Measurements from ENCODE around the gene KRTAP10-12. TPM values are rescaled to one million over a fixed set of nuclear protein-coding genes. Genes with fewer than 3 reads are reported as not detected.
"Not testable (repeated sequence)": the region's sequence is repeated elsewhere in the genome, so short reads cannot be mapped to it uniquely, and the experiment has no call there.

The KRTAP10-12 gene
- total RNA-seq (not detected), polyA plus RNA-seq (not detected)
- long read RNA-seq, donor 1, result 0 reads
- long read RNA-seq, donor 2, result 0 reads
- long read RNA-seq, donor 3, result 0 reads

GRCh38 chr21:44697172-44697810 is at the start of gene KRTAP10-12:
Gene KRTAP10-12 (plus strand): TSS chr21:44697172. CDS start chr21:44697202, 30 bp downstream.
- H3K4me1 ChIP-seq; H3K27ac ChIP-seq; H3K36me3 ChIP-seq; ATAC-seq; intact Hi-C loops (cut with DNase I); DNase-seq; H3K4me3 ChIP-seq: not testable (repeated sequence)
- peaks cover 0 to 22% (median 13%) of the 10 kb centered on the region in 12 donors for H3K9me3 ChIP-seq
- peaks cover 0 to 59% (median 31%) of the 10 kb centered on the region in 9 donors for H3K27me3 ChIP-seq
- 31 to 50% (median 46%) methylated on average over 19 to 21 of the region's 21 CpGs for WGBS, 4 donors

DNA sequence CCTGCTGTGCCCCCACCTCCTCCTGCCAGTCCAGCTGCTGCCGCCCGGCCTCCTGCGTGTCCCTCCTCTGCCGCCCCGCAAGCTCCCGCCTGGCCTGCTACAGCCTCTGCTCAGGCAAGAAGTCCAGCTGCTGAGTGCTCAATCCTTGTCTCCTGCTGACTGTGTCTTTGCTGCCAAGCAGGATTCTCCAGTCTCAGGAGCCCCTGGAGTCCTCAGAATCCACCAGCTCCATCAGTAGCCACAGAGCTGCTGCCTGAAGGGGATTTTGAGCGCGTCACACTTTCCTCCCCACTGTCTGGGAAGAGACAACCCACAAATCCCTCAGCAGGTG is 49.8 kb upstream of the KRTAP10-12 start:
- ATAC-seq, result no peak

DNA sequence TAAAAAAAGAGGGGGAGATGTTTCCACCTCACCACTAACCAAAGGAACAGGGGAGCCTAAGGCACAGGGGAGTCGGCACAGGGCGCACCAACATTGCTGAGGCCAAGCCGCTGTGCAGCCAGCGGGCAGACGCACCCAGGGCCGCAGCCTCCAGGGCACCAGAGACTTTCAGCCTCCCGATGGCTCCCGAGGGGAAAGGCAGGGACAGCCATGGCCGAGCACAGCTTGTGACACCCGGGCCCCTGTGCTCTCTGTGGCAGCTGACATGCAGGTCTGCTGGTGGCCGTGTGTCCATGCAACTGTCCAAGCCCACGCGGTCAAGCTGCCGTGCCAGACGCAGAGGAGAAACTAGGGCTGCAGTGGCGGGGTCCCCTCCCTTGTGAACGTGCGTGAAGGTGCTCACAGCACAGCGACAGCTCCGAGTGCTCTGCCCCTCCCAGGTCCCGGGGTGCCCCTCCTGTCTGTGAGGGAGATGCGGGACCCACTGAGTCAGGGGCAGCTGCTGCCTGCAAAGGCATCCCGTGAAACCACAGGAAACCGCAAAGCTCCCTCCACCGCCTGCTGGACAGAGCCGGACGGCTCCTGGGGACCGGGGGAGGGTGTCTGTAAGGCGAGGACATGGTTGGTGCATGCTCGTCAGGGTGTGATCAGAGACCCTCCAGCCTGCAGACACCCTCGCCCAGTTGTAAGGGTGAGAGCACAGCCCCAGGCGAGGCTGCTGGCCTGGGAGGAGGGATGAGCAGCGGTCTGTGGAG is 48.2 kb upstream of the KRTAP10-12 start:
- Histone ChIP-seq H3K36me3 (no peaks in the 10 kb centered on the region), H3K4me3 (no peak overlapping the region), H3K4me1 (no peaks in the 10 kb centered on the region), H3K27ac (no peak overlapping the region), H3K27me3 (peaks cover 0 to 9% (median 0%) of the 10 kb centered on the region in 9 donors), H3K9me3 (peaks cover 0 to 21% (median 10%) of the 10 kb centered on the region in 12 donors)
- DNase-seq (peak in 1 of 5 donors; percentile 46), ATAC-seq (no peak)
- WGBS, 4 donors, result 70 to 83% (median 75%) methylated on average over 26 to 33 of the region's 33 CpGs
- intact Hi-C loops (cut with DNase I), result no loop called here
- no peak for TF ChIP-seq POLR2A (IDR thresholded peaks at IDR 0.05)
- TF ChIP-seq CTCF (IDR thresholded peaks at IDR 0.05), result no peak

More for the DNA sequence above, 49.8 kb upstream of the KRTAP10-12 start:
- H3K27me3 ChIP-seq, result peaks cover 0 to 9% (median 0%) of the 10 kb centered on the region in 9 donors
- H3K27ac ChIP-seq, result no peak overlapping the region
- no peak for DNase-seq
- H3K9me3 ChIP-seq, result peaks cover 0 to 26% (median 11%) of the 10 kb centered on the region in 12 donors
- intact Hi-C loops (cut with DNase I), result no loop called here
- no peak overlapping the region for H3K4me3 ChIP-seq
- 54 to 72% (median 61%) methylated on average over 8 of the region's 8 CpGs for WGBS, 4 donors
- H3K36me3 ChIP-seq, result no peaks in the 10 kb centered on the region
- no peak for TF ChIP-seq POLR2A (IDR thresholded peaks at IDR 0.05)
- TF ChIP-seq CTCF (IDR thresholded peaks at IDR 0.05), result no peak
- no peaks in the 10 kb centered on the region for H3K4me1 ChIP-seq

GRCh38 chr21:44649521-44650100 is 47.4 kb upstream of the KRTAP10-12 start:
- no peak for ATAC-seq
- Histone ChIP-seq H3K36me3 (no peaks in the 10 kb centered on the region), H3K9me3 (peaks cover 0 to 12% (median 5%) of the 10 kb centered on the region in 12 donors), H3K4me1 (no peaks in the 10 kb centered on the region), H3K4me3 (no peak overlapping the region), H3K27ac (no peak overlapping the region), H3K27me3 (peaks cover 0 to 9% (median 0%) of the 10 kb centered on the region in 9 donors)
- WGBS, 4 donors, result 80 to 93% (median 84%) methylated on average over 18 of the region's 18 CpGs
- no peak for TF ChIP-seq POLR2A (IDR thresholded peaks at IDR 0.05)
- DNase-seq, result no peak
- intact Hi-C loops (cut with DNase I), result no loop called here

All from heart left ventricle (tissue), 16 donors.